Measurements from ENCODE around the gene ESYT1. TPM values are rescaled to one million over a fixed set of nuclear protein-coding genes. Genes with fewer than 3 reads are reported as not detected.

Gene ESYT1
- total and polyA plus RNA-seq, 10 of the 15 experiments (the other 5 are each of a cell fraction or from before 2014, with no cell fraction given) = 47.5 to 120 (median 87.1) TPM

GRCh38 chr12:56087220-56087619 lies 40.8 kb upstream of the ESYT1 start:
- POLR2A ChIA-PET = no interaction called here
- SMC1A ChIA-PET (ENCODE audit: uncharacterized antibody, unreplicated experiment) = no interaction called here
- CTCF ChIA-PET = no interaction called here
- Histone ChIP-seq H3K27me3 (replicated peaks in 1 of 2; ENCODE audit: control insufficient read depth in 2 of 2, insufficient read depth in 2 of 2, low read length in 1 of 2) (peaks cover 0 to 2% of the 10 kb centered on the region in 2 experiments; a peak in 1 of 4 replicates), H3K4me3 (no peak overlapping the region), H3K4me2 (ENCODE audit: control insufficient read depth, insufficient read depth) (no peak overlapping the region), H2AFZ (ENCODE audit: control insufficient read depth, low read depth, low read length) (no peak overlapping the region), H3K4me1 (ENCODE audit: control insufficient read depth, insufficient read depth, low read length) (no peaks in the 10 kb centered on the region), H3K79me2 (ENCODE audit: control insufficient read depth, insufficient read depth, low read length) (no peaks in the 10 kb centered on the region), H3K9ac (ENCODE audit: control insufficient read depth, insufficient read depth, low read length) (no peak overlapping the region), H3K36me3 (ENCODE audit: control insufficient read depth in 2 of 2, insufficient read depth in 2 of 2, low read length in 1 of 2) (no peaks in the 10 kb centered on the region), H4K20me1 (ENCODE audit: control insufficient read depth, insufficient read depth) (no peaks in the 10 kb centered on the region), H3K9me3 (replicated peaks; ENCODE audit: control insufficient read depth, insufficient read depth, low read length) (no peaks in the 10 kb centered on the region), H3K27ac (ENCODE audit: control insufficient read depth, insufficient read depth) (no peak overlapping the region)
- no peak for FAIRE-seq
- no peak for DNase-seq (ENCODE audit: low read depth, low spot score)
- no TSS peak for BruUV-seq (replicated peaks)
- no peak for ATAC-seq
- no peak for TF ChIP-seq NKRF (conservative IDR thresholded peaks at IDR 0.05)
- no peak for TF ChIP-seq MXI1 (IDR thresholded peaks at IDR 0.05; ENCODE audit: low read depth, low read length)
- no peak for TF ChIP-seq RBBP5 (conservative IDR thresholded peaks at IDR 0.05)
- TF ChIP-seq, protein P1, sequence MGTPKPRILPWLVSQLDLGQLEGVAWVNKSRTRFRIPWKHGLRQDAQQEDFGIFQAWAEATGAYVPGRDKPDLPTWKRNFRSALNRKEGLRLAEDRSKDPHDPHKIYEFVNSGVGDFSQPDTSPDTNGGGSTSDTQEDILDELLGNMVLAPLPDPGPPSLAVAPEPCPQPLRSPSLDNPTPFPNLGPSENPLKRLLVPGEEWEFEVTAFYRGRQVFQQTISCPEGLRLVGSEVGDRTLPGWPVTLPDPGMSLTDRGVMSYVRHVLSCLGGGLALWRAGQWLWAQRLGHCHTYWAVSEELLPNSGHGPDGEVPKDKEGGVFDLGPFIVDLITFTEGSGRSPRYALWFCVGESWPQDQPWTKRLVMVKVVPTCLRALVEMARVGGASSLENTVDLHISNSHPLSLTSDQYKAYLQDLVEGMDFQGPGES (IDR thresholded peaks at IDR 0.05) = no peak
- TF ChIP-seq ZNF24 (IDR thresholded peaks at IDR 0.05) = no peak
- TF ChIP-seq SP1 (IDR thresholded peaks at IDR 0.05; ENCODE audit: low read depth, low read length) = no peak
- TF ChIP-seq MTA2 (IDR thresholded peaks at IDR 0.05; ENCODE audit: low read depth) = no peak
- no peak for TF ChIP-seq SIN3A (IDR thresholded peaks at IDR 0.05; ENCODE audit: low read depth, low read length)
- no peak for TF ChIP-seq RAD21 (IDR thresholded peaks at IDR 0.05; ENCODE audit: insufficient read depth, low read depth, low read length)
- TF ChIP-seq HDGF (IDR thresholded peaks at IDR 0.05) = no peak
- no peak for TF ChIP-seq ZNF207 (IDR thresholded peaks at IDR 0.05; ENCODE audit: borderline replicate concordance)
- TF ChIP-seq GATAD2B (conservative IDR thresholded peaks at IDR 0.05; ENCODE audit: low read depth) = no peak
- no peak for TF ChIP-seq BMI1 (IDR thresholded peaks at IDR 0.05; ENCODE audit: borderline replicate concordance)
- no peak for TF ChIP-seq ZNF384 (IDR thresholded peaks at IDR 0.05; ENCODE audit: borderline replicate concordance, low read depth, low read length)
- no peak for TF ChIP-seq WRNIP1 (IDR thresholded peaks at IDR 0.05; ENCODE audit: borderline replicate concordance, low read depth, low read length)
- TF ChIP-seq KDM1A (IDR thresholded peaks at IDR 0.05; ENCODE audit: borderline replicate concordance) = no peak
- no peak for TF ChIP-seq TCF12 (IDR thresholded peaks at IDR 0.05; ENCODE audit: low read depth, low read length)
- no peak for TF ChIP-seq BRCA1 (IDR thresholded peaks at IDR 0.05; ENCODE audit: low read depth, low read length)
- TF ChIP-seq ZNF274 (IDR thresholded peaks at IDR 0.05; ENCODE audit: insufficient read depth, insufficient read length) = no peak
- no peak for TF ChIP-seq RELB (IDR thresholded peaks at IDR 0.05; ENCODE audit: low read depth)
- intact Hi-C loops (cut with micrococcal nuclease; ENCODE audit: unreplicated experiment) (no loop called here), in situ Hi-C loops (cut with MboI) (no loop called here)
- 48% methylated on average over 6 of the region's 6 CpGs for WGBS (ENCODE audit: insufficient coverage, insufficient replicate concordance, low lambda C conversion rate, missing lambda C conversion rate)
- RAD21 ChIA-PET (ENCODE audit: unreplicated experiment) = no interaction called here
